GM12878 (cell line): ENCODE data around the gene C1QL1. TPM values are rescaled to one million over a fixed set of nuclear protein-coding genes. Genes with fewer than 3 reads are reported as not detected.

ENCODE experiments used
- ATAC-seq: fragments of 200-7000 bp; cut with Tn5 transposase; 3 replicates; pipeline ENCODE4 v1.9.1; 2020; ENCODE audit warnings: mild to moderate bottlenecking, moderate library complexity
- BruUV-seq: library from RNA; stranded (reverse); fragments of 400-500 nt; replicated peaks from 2 replicates; lab custom pipeline; 2021; lab: Mats Ljungman, UMichigan
- CTCF ChIA-PET: fragments of 300-600 bp; sonication (Branson Sonifier 250); formaldehyde crosslinking; extraction: SDS; loops from one replicate; lab custom pipeline; 2021; ENCODE audit warnings: inconsistent platforms; lab: Yijun Ruan, JAX
- POLR2A ChIA-PET: fragments of 350-600 bp; formaldehyde crosslinking; extraction: SDS; loops from one replicate; lab custom pipeline; 2021; ENCODE audit warnings: inconsistent platforms; lab: Charles Lee
- RAD21 ChIA-PET: fragments of 300-600 bp; sonication (Branson Sonifier 250); formaldehyde crosslinking; loops from one replicate; lab custom pipeline; 2023; ENCODE audit warnings: antibody characterized with exemption; ENCODE audit not compliant: unreplicated experiment; lab: Charles Lee
- SMC1A ChIA-PET: fragments of 300-600 bp; sonication (Branson Sonifier 250); formaldehyde crosslinking; loops from one replicate; lab custom pipeline; 2023; ENCODE audit not compliant: unreplicated experiment, uncharacterized antibody; lab: Charles Lee
- DNase-seq: peaks from one replicate; pipeline ENCODE4 v3.0.0-alpha.2; 2011; ENCODE audit warnings: low read depth, low spot score
- FAIRE-seq: peaks from 3 replicates; lab custom pipeline; 2011; peaks lifted over from hg19 to GRCh38; lab: Jason Lieb, UNC
- H2AFZ ChIP-seq: 2 replicates; pipeline ENCODE4 v1.6.0; 2011; ENCODE audit warnings: low read depth, low read length, control low read depth; ENCODE audit not compliant: control insufficient read depth
- H3K27ac ChIP-seq: 2 replicates; pipeline ENCODE4 v1.5.1; 2011; ENCODE audit warnings: control low read depth; ENCODE audit not compliant: control insufficient read depth, insufficient read depth
- H3K27me3 ChIP-seq, 2 experiments: replicated peaks in 1 of 2; 2 replicates each; pipeline versions ENCODE4 v1.6.0 to v1.6.1; 2011; ENCODE audit warnings: low read length in 1 of 2; ENCODE audit not compliant: control insufficient read depth in 2 of 2, insufficient read depth in 2 of 2
- H3K36me3 ChIP-seq, 2 experiments: 2 replicates each; pipeline ENCODE4 v1.5.1; 2011; ENCODE audit warnings: low read length in 1 of 2; ENCODE audit not compliant: control insufficient read depth in 2 of 2, insufficient read depth in 2 of 2
- H3K4me1 ChIP-seq: 2 replicates; pipeline ENCODE4 v1.6.1; 2011; ENCODE audit warnings: mild to moderate bottlenecking, low read length, moderate library complexity, mixed read lengths; ENCODE audit not compliant: control insufficient read depth, insufficient read depth
- H3K4me2 ChIP-seq: 2 replicates; pipeline ENCODE4 v1.6.0; 2011; ENCODE audit warnings: control low read depth; ENCODE audit not compliant: control insufficient read depth, insufficient read depth
- H3K4me3 ChIP-seq: fragments of 200-600 bp; sonication (generic); 2 replicates; pipeline ENCODE4 v1.5.1; 2016
- H3K79me2 ChIP-seq: 2 replicates; pipeline ENCODE4 v1.6.0; 2011; ENCODE audit warnings: low read length; ENCODE audit not compliant: control insufficient read depth, insufficient read depth
- H3K9ac ChIP-seq: 2 replicates; pipeline ENCODE4 v1.8.0; 2011; ENCODE audit warnings: low read length, control low read depth, mixed read lengths; ENCODE audit not compliant: control insufficient read depth, insufficient read depth
- H3K9me3 ChIP-seq: replicated peaks from 3 replicates; pipeline ENCODE4 v1.5.1; 2011; ENCODE audit warnings: mild to moderate bottlenecking, low read length; ENCODE audit not compliant: control insufficient read depth, insufficient read depth
- H4K20me1 ChIP-seq: 2 replicates; pipeline ENCODE4 v1.6.0; 2011; ENCODE audit not compliant: control insufficient read depth, insufficient read depth
- CREM ChIP-seq: IDR thresholded peaks from 2 replicates; pipeline ENCODE4 v1.6.1; 2014; ENCODE audit warnings: antibody characterized with exemption, low read depth
- DPF2 ChIP-seq: fragments of 450-650 bp; IDR thresholded peaks from 2 replicates; pipeline ENCODE4 v1.6.1; 2017; ENCODE audit warnings: mild to moderate bottlenecking
- E2F8 ChIP-seq: fragments of 450-650 bp; IDR thresholded peaks from 2 replicates; pipeline ENCODE4 v1.6.1; 2018; ENCODE audit warnings: mild to moderate bottlenecking, low read depth, moderate library complexity; ENCODE audit not compliant: partially characterized antibody
- E4F1 ChIP-seq: fragments of 450-650 bp; IDR thresholded peaks from 2 replicates; pipeline ENCODE4 v1.6.1; 2018; ENCODE audit warnings: borderline replicate concordance, mild to moderate bottlenecking; ENCODE audit not compliant: partially characterized antibody
- ESRRA ChIP-seq: IDR thresholded peaks from 2 replicates; pipeline ENCODE4 v1.6.1; 2012; ENCODE audit warnings: mild to moderate bottlenecking, low read length, improper control_type of control experiment
- HCFC1 ChIP-seq: fragments of 150-350 bp; IDR thresholded peaks from 2 replicates; pipeline ENCODE4 v1.6.1; 2014; ENCODE audit warnings: low read length
- PAX5 ChIP-seq: IDR thresholded peaks from 2 replicates; pipeline ENCODE4 v1.6.1; 2011; ENCODE audit warnings: low read depth, low read length, borderline replicate concordance
- RB1 ChIP-seq: fragments of 450-650 bp; formaldehyde crosslinking; IDR thresholded peaks from 2 replicates; pipeline ENCODE4 v1.6.1; 2017; ENCODE audit warnings: mild to moderate bottlenecking, borderline replicate concordance
- REST ChIP-seq: IDR thresholded peaks from 2 replicates; pipeline ENCODE4 v1.6.1; 2012; ENCODE audit warnings: mild to moderate bottlenecking, low read depth, low read length
- SMAD5 ChIP-seq: IDR thresholded peaks from 2 replicates; pipeline ENCODE4 v1.6.1; 2016; ENCODE audit warnings: antibody characterized with exemption, low read depth
- USF2 ChIP-seq: IDR thresholded peaks from 2 replicates; pipeline ENCODE4 v1.6.1; 2011; ENCODE audit warnings: low read depth, low read length, improper control_type of control experiment, borderline replicate concordance
- WGBS: methylation state at CpG from one replicate; pipeline ENCODE4 v1.1.6; 2016; ENCODE audit warnings: low lambda C conversion rate; ENCODE audit not compliant: insufficient replicate concordance, insufficient coverage; ENCODE audit errors: missing lambda C conversion rate; 5-methylcytosine and 5-hydroxymethylcytosine counted together
- in situ Hi-C: fragments of 300-500 bp; cut with MboI; formaldehyde crosslinking; loops from 9 replicates; pipeline ENCODE4 v1.14.3; 2018; ENCODE audit warnings: mixed read lengths
- intact Hi-C: fragments of 100-400 bp; cut with micrococcal nuclease; formaldehyde crosslinking; loops from one replicate; pipeline ENCODE4 v1.14.2; 2022; ENCODE audit not compliant: unreplicated experiment
- polyA plus RNA-seq, 11 experiments: library from polyadenylated mRNA; depleted of rRNA in 4 of 11; unstranded in 6 of 11; stranded (reverse) in 5 of 11; fragments of >200 nt; fragmentation: Nextera tagmentation in 4 of 11; fragmentation: Illumina TruSeq in 1 of 11; extraction: Ambion mirVana in 4 of 11; extraction: Trizol in 1 of 11; gene quantifications; 1 replicate in 1 of 11; 2 replicates in 10 of 11; pipeline versions ENCODE4 v1.2.1 to v1.2.3, GENCODE V29; 2011 to 2016; ENCODE audit warnings: inconsistent platforms in 2 of 11, missing spikeins in 2 of 11, low read depth in 1 of 11
- total RNA-seq, 4 experiments: library from RNA; depleted of rRNA in 3 of 4; stranded (reverse); fragments of >200 nt in 3 of 4; fragmentation: Illumina TruSeq in 1 of 4; extraction: Trizol in 1 of 4; gene quantifications; 2 replicates each; pipeline versions ENCODE4 v1.2.1 to v1.2.3, GENCODE V29; 2013 to 2021

C1QL1 gene
- total and polyA plus RNA-seq, 10 of the 15 experiments (the other 5 are each of a cell fraction or from before 2014, with no cell fraction given) = not detected

DNA sequence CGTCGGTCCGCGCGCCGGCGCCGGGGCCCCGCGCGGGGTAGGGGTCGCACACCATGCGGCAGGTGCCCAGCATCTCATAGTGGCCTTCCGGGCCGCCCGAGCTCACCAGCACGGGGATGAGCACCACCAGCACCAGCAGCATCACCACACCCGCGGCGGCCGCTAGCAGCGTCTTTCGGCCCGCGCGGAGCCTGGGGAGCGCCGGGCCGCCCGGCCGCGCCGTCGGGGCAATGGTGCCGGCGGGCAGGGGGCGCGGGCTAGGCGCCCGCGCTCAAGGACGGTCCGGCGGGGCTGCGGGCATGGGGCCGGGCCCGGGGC lies 237 bp downstream of the C1QL1 start:
- no TSS peak for BruUV-seq
- peaks cover 23 to 42% of the 10 kb centered on the region in 2 experiments for H3K27me3 ChIP-seq
- no peaks in the 10 kb centered on the region for H3K79me2 ChIP-seq
- no peak for ATAC-seq
- WGBS = 8% methylated on average over 24 of the region's 47 CpGs
- POLR2A ChIA-PET = interaction anchor here (0.6 to 1.4 kb wide), 2 partner anchors 52 to 327 kb away, joined by 3 read pairs; no protein-coding TSS in a partner anchor
- CTCF ChIA-PET = interaction anchor here (1.6 kb wide), 1 partner anchor 48 kb away, joined by 6 read pairs; no protein-coding TSS in a partner anchor
- FAIRE-seq = no peak
- no peak for DNase-seq
- H3K9ac ChIP-seq = no peak overlapping the region
- H3K36me3 ChIP-seq = no peaks in the 10 kb centered on the region
- intact Hi-C loops = loop anchor here (5.0 kb wide), 1 partner anchor 54 kb away; no protein-coding TSS in a partner anchor
- TF ChIP-seq SMAD5 (no peak), DPF2 (no peak), E4F1 (no peak), CREM (no peak), REST (no peak), E2F8 (no peak), USF2 (no peak), ESRRA (no peak), HCFC1 (no peak), PAX5 (no peak), RB1 (no peak)
- H3K27ac ChIP-seq = no peak overlapping the region
- no peaks in the 10 kb centered on the region for H4K20me1 ChIP-seq
- peaks cover 6% of the 10 kb centered on the region; the same call in 1 of the 2 replicates for H3K4me1 ChIP-seq
- SMC1A ChIA-PET = no interaction called here
- H3K9me3 ChIP-seq = no peaks in the 10 kb centered on the region; the same call in 2 of the 3 replicates
- H3K4me3 ChIP-seq = no peak overlapping the region
- no peak overlapping the region for H2AFZ ChIP-seq
- RAD21 ChIA-PET = interaction anchor here (1.4 kb wide), 1 partner anchor 47 kb away, joined by 4 read pairs; no protein-coding TSS in a partner anchor
- H3K4me2 ChIP-seq = no peak overlapping the region; the same call in 1 of the 2 replicates
- in situ Hi-C loops = no loop called here
